ENCODE measurements around the gene SHCBP1L. TPM values are rescaled to one million over a fixed set of nuclear protein-coding genes. Genes with fewer than 3 reads are reported as not detected.

SHCBP1L gene
- total RNA-seq, 1 experiment from 2014 or later: not detected

Small RNA genes lying within 50 kb of the gene (small RNA-seq; reads per million reads assigned to genes)
- not detected for gene HMGN1P4
- not detected for gene RNU6-41P

Other genes starting within 250 kb of the SHCBP1L start
- 1.4 and 1.7 TPM in 2 replicates for gene NPL, start 163.4 kb downstream of the SHCBP1L start, total RNA-seq (2014; rRNA removed; shearing (Covaris generic))
- 198 and 201 TPM in 2 replicates for gene DHX9, start 113.8 kb downstream of the SHCBP1L start, total RNA-seq (2014; rRNA removed; shearing (Covaris generic))
- gene LAMC1, start 70.3 kb upstream of the SHCBP1L start, total RNA-seq (2014; rRNA removed; shearing (Covaris generic)): 130 and 139 TPM in 2 replicates
- 55.4 and 58.8 TPM in 2 replicates for gene LAMC2, start 233.1 kb upstream of the SHCBP1L start, total RNA-seq (2014; rRNA removed; shearing (Covaris generic))